ENCODE measurements around the gene NTRK1. TPM values are rescaled to one million over a fixed set of nuclear protein-coding genes. Genes with fewer than 3 reads are reported as not detected.

NTRK1 gene
- total RNA-seq, 1 experiment from 2014 or later: 0.24 TPM

DNA sequence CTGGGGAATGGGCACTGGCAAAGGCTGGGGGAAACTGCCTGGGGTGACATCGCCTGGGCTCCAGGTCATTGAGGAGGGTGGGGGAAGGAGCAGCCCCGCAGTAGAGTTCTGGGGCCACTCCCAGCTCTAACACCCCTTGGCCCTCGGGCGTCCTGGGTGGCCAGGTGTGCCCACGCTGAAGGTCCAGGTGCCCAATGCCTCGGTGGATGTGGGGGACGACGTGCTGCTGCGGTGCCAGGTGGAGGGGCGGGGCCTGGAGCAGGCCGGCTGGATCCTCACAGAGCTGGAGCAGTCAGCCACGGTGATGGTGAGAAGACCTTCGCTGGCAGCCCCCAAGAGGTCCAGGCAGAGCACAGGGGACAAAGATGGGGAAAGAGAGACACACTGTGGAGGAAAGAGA lies 7.7 kb downstream of the NTRK1 start:
- Mint-ChIP-seq H3K27ac (no peak overlapping the region), H3K4me3 (no peak overlapping the region; a peak in 1 of 5 replicates)
- TF ChIP-seq, protein P1, sequence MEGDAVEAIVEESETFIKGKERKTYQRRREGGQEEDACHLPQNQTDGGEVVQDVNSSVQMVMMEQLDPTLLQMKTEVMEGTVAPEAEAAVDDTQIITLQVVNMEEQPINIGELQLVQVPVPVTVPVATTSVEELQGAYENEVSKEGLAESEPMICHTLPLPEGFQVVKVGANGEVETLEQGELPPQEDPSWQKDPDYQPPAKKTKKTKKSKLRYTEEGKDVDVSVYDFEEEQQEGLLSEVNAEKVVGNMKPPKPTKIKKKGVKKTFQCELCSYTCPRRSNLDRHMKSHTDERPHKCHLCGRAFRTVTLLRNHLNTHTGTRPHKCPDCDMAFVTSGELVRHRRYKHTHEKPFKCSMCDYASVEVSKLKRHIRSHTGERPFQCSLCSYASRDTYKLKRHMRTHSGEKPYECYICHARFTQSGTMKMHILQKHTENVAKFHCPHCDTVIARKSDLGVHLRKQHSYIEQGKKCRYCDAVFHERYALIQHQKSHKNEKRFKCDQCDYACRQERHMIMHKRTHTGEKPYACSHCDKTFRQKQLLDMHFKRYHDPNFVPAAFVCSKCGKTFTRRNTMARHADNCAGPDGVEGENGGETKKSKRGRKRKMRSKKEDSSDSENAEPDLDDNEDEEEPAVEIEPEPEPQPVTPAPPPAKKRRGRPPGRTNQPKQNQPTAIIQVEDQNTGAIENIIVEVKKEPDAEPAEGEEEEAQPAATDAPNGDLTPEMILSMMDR (conservative IDR thresholded peaks at IDR 0.05): no peak

More for the DNA sequence above, 7.7 kb downstream of the NTRK1 start:
- H3K56ac ChIP-seq (ENCODE audit: insufficient read length, low read depth, low read length): no peak overlapping the region
- H3K36me3 Mint-ChIP-seq (ENCODE audit: insufficient read depth in 1 of 3, low read depth in 3 of 3): no peaks in the 10 kb centered on the region
- H2BK5ac ChIP-seq (ENCODE audit: insufficient read length, low read length): no peak overlapping the region
- H3K23me2 ChIP-seq (ENCODE audit: insufficient read length, low read depth, low read length, poor library complexity, severe bottlenecking): no peaks in the 10 kb centered on the region
- H4K8ac ChIP-seq (replicated peaks; ENCODE audit: insufficient read length, low read depth, low read length): no peak overlapping the region
- H3K27me3 Mint-ChIP-seq (ENCODE audit: low read depth): peaks cover 63% of the 10 kb centered on the region
- H3K18ac ChIP-seq (ENCODE audit: insufficient read length, low read depth, low read length): no peak overlapping the region
- no peak overlapping the region for H4K91ac ChIP-seq (ENCODE audit: insufficient read length, low read depth, low read length)
- no peak overlapping the region for H2BK120ac ChIP-seq (ENCODE audit: low read depth, low read length, poor library complexity, severe bottlenecking)
- H3K4ac ChIP-seq (ENCODE audit: low read depth, low read length): no peak overlapping the region
- H3K4me1 ChIP-seq (ENCODE audit: insufficient read depth, low read length): no peaks in the 10 kb centered on the region; the same call in 1 of the 2 replicates
- no peak overlapping the region for H2BK12ac ChIP-seq (ENCODE audit: insufficient read length, low read depth, low read length)
- DNase-seq: no peak
- H4K5ac ChIP-seq (ENCODE audit: insufficient read length, low read depth, low read length): no peak overlapping the region
- H2AFZ ChIP-seq (ENCODE audit: low read length): no peak overlapping the region
- H3T11ph ChIP-seq (ENCODE audit: low read length): no peak overlapping the region
- H3K79me1 ChIP-seq (ENCODE audit: insufficient read depth, low read depth, low read length, poor library complexity, severe bottlenecking): no peaks in the 10 kb centered on the region
- H2BK15ac ChIP-seq (ENCODE audit: low read depth, low read length): no peak overlapping the region
- WGBS (ENCODE audit: extremely low coverage, insufficient read length, low lambda C conversion rate): no CpG with 5 or more reads among the region's 13 CpGs
- H4K20me1 ChIP-seq (ENCODE audit: control insufficient read depth, insufficient read depth, insufficient read length): no peaks in the 10 kb centered on the region
- no peaks in the 10 kb centered on the region for H3K79me2 ChIP-seq (ENCODE audit: insufficient read depth, low read length)
- H3K9ac ChIP-seq (ENCODE audit: extremely low read depth, insufficient read length, low read length): no peak overlapping the region
- no peak overlapping the region for H2AK5ac ChIP-seq (ENCODE audit: insufficient read length, low read length)
- peaks cover 2 to 21% of the 10 kb centered on the region in 2 experiments; a peak in 2 of 4 replicates for H3K4me1 Mint-ChIP-seq
- H3K4me2 ChIP-seq (ENCODE audit: insufficient read depth, insufficient read length, low read length): no peak overlapping the region
- H3K9me3 ChIP-seq (ENCODE audit: control insufficient read depth, low read depth, low read length): no peaks in the 10 kb centered on the region
- H3K9me3 Mint-ChIP-seq: no peaks in the 10 kb centered on the region; a peak in 1 of 5 replicates
- no peak overlapping the region for H3K27ac ChIP-seq (ENCODE audit: insufficient read length, low read depth, low read length)
- no peak overlapping the region for H3K14ac ChIP-seq (ENCODE audit: insufficient read depth, low read length)
- peaks cover 8% of the 10 kb centered on the region; the same call in 1 of the 2 replicates for H3K27me3 ChIP-seq (ENCODE audit: insufficient read depth, low read length)
- H3K23ac ChIP-seq (ENCODE audit: insufficient read length, low read depth, low read length): no peak overlapping the region
- H2BK20ac ChIP-seq (ENCODE audit: low read depth, low read length, poor library complexity, severe bottlenecking): no peak overlapping the region

Data from H9 (cell line).